ENCODE data around the gene SLC17A7. TPM values are rescaled to one million over a fixed set of nuclear protein-coding genes. Genes with fewer than 3 reads are reported as not detected.

The SLC17A7 gene
- total and polyA plus RNA-seq, 10 donors = 0.07 to 0.13 (median 0.10) TPM; not detected in 5

GRCh38 chr19:49470615-49470978 is 29.3 kb upstream of the SLC17A7 start:
- TF ChIP-seq POLR2AphosphoS5 (IDR thresholded peaks at IDR 0.05) = no peak
- TF ChIP-seq POLR2A (IDR thresholded peaks at IDR 0.05) = no peak
- no peak for TF ChIP-seq CTCF (IDR thresholded peaks at IDR 0.05 in 8 of 11, conservative IDR thresholded peaks at IDR 0.05 in 3 of 11)
- Histone ChIP-seq H3K4me3 (no peak overlapping the region), H3K27ac (peak overlapping the region; percentile 60 to 89 (median 72)), H3K27me3 (replicated peaks in 1 of 7) (no peaks in the 10 kb centered on the region), H3K36me3 (peaks cover 0 to 52% (median 20%) of the 10 kb centered on the region in 6 donors), H3K4me1 (peaks cover 28 to 76% (median 57%) of the 10 kb centered on the region in 6 donors), H3K9me3 (no peaks in the 10 kb centered on the region)
- no peak for DNase-seq
- 49 to 54% (median 53%) methylated on average over 8 of the region's 8 CpGs for WGBS, 5 donors
- intact Hi-C loops (cut with DNase I; ENCODE audit: low total_unique reads) = no loop called here

- H3K27ac ChIP-seq = peak overlapping the region; percentile 60 to 89 (median 72)
- WGBS, 5 donors = 31 to 50% (median 48%) methylated on average over 21 to 25 of the region's 25 CpGs
- DNase-seq = peak; percentile 94
- H3K4me3 ChIP-seq = peak overlapping the region in 1 of 8 donors; percentile 31
- H3K36me3 ChIP-seq = peaks cover 0 to 58% (median 23%) of the 10 kb centered on the region in 6 donors
- intact Hi-C loops (cut with DNase I; ENCODE audit: low total_unique reads) = no loop called here
- H3K27me3 ChIP-seq (replicated peaks in 1 of 7) = no peaks in the 10 kb centered on the region
- peak; percentile 76 to 86 (median 81) for TF ChIP-seq POLR2AphosphoS5 (IDR thresholded peaks at IDR 0.05)
- no peak for TF ChIP-seq POLR2A (IDR thresholded peaks at IDR 0.05)
- peak; percentile 46 to 80 (median 74) for TF ChIP-seq CTCF (IDR thresholded peaks at IDR 0.05 in 8 of 11, conservative IDR thresholded peaks at IDR 0.05 in 3 of 11)
- no peaks in the 10 kb centered on the region for H3K9me3 ChIP-seq
- peaks cover 28 to 70% (median 53%) of the 10 kb centered on the region in 6 donors for H3K4me1 ChIP-seq
Observed at GRCh38 chr19:49469828-49470614, 28.7 kb upstream of the SLC17A7 start.

- Histone ChIP-seq H3K9me3 (no peaks in the 10 kb centered on the region), H3K4me1 (peaks cover 28 to 68% (median 48%) of the 10 kb centered on the region in 6 donors), H3K27me3 (replicated peaks in 1 of 7) (no peaks in the 10 kb centered on the region), H3K27ac (peak overlapping the region; percentile 60 to 89 (median 72)), H3K36me3 (peaks cover 0 to 69% (median 32%) of the 10 kb centered on the region in 6 donors), H3K4me3 (peak overlapping the region in 1 of 8 donors; percentile 31)
- TF ChIP-seq POLR2AphosphoS5 (IDR thresholded peaks at IDR 0.05) (peak in 2 of 3 donors; percentile 81), POLR2A (IDR thresholded peaks at IDR 0.05) (no peak), CTCF (IDR thresholded peaks at IDR 0.05 in 8 of 11, conservative IDR thresholded peaks at IDR 0.05 in 3 of 11) (peak in 1 of 11 experiments; percentile 4)
- DNase-seq = peak; percentile 92
- 44 to 47% (median 46%) methylated on average over 15 of the region's 15 CpGs for WGBS, 5 donors
- intact Hi-C loops (cut with DNase I; ENCODE audit: low total_unique reads) = no loop called here
Observed at GRCh38 chr19:49468746-49469447, 27.6 kb upstream of the SLC17A7 start.

GRCh38 chr19:49468199-49468598 is 26.9 kb upstream of the SLC17A7 start:
- Histone ChIP-seq H3K27ac (peak overlapping the region; percentile 60 to 89 (median 72)), H3K9me3 (no peaks in the 10 kb centered on the region), H3K36me3 (peaks cover 0 to 73% (median 35%) of the 10 kb centered on the region in 6 donors), H3K27me3 (replicated peaks in 1 of 7) (no peaks in the 10 kb centered on the region), H3K4me3 (no peak overlapping the region), H3K4me1 (peaks cover 23 to 62% (median 42%) of the 10 kb centered on the region in 6 donors)
- peak in 1 of 3 donors; percentile 31 for TF ChIP-seq POLR2AphosphoS5 (IDR thresholded peaks at IDR 0.05)
- TF ChIP-seq POLR2A (IDR thresholded peaks at IDR 0.05) = no peak
- no peak for TF ChIP-seq CTCF (IDR thresholded peaks at IDR 0.05 in 8 of 11, conservative IDR thresholded peaks at IDR 0.05 in 3 of 11)
- intact Hi-C loops (cut with DNase I; ENCODE audit: low total_unique reads) = no loop called here
- no peak for DNase-seq
- 86 to 94% (median 89%) methylated on average over 15 to 19 of the region's 19 CpGs for WGBS, 5 donors

Measured in spleen (tissue), 11 donors.